ENCODE measurements around the gene FERMT1.

Gene FERMT1

DNA sequence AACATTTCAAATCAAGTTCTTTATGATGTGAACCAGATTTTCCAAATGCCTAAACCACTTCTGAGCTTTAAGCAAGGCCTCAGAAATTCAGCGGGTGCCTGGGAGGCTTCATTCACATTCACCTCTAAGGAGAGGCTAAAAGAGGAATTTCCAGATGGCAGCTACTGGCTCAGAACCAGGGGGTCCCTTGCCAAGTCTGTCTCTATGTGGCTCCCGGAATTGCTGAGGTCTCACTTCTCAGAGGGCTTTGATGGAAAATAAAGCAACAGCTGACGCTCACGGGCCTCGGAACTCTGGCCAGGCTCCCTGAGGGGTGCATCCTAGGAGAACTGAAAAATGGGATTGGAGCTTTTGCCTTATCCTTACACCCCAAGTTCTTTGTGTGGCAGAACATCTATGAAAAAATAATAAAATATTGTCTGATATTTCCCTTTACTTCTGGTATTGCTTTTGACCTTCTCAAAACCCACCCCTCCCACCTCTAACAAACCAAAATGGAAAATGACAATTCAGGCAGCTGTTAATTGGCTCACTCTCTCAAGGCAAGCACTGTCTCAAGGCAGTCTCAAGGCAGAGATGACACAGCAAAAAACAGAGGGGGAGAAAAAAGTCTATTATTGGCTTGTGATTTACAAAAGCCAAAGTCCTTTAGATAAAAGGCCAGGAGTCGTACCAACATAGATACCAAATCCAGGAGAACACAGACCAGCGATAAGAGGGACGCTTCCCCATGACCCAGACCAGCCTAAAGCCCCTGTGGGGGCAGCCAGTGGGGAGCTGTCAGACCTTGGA, 47.2 kb downstream of the FERMT1 start:
- Histone ChIP-seq H2AK5ac (ENCODE audit: low read length, severe bottlenecking) (peak overlapping the region; percentile 22), H4K91ac (ENCODE audit: low read length) (no peak overlapping the region), H2BK15ac (ENCODE audit: low read depth, poor library complexity, severe bottlenecking) (no peak overlapping the region), H3K4me1 (ENCODE audit: control insufficient read depth, insufficient read depth, low read depth, low read length) (no peaks in the 10 kb centered on the region), H3K4me3 (ENCODE audit: insufficient read depth in 1 of 2, low read depth in 1 of 2, low read length in 2 of 2) (no peak overlapping the region), H2BK12ac (ENCODE audit: low read length in 2 of 2) (no peak overlapping the region), H3K18ac (ENCODE audit: low read depth in 1 of 2, low read length in 2 of 2) (no peak overlapping the region), H3K27me3 (ENCODE audit: control insufficient read depth in 1 of 2, insufficient read depth in 1 of 2, low read length in 2 of 2) (no peaks in the 10 kb centered on the region), H3K9ac (ENCODE audit: low read length) (peak overlapping the region; percentile 6), H3K4ac (ENCODE audit: low read depth in 1 of 2, low read length in 2 of 2) (no peak overlapping the region), H3K27ac (ENCODE audit: low read length, poor library complexity, severe bottlenecking) (no peak overlapping the region), H3K4me2 (ENCODE audit: low read length, poor library complexity, severe bottlenecking) (no peak overlapping the region), H3K14ac (ENCODE audit: low read length in 2 of 2) (no peak overlapping the region), H4K8ac (ENCODE audit: low read length) (no peak overlapping the region), H3K36me3 (ENCODE audit: control insufficient read depth in 1 of 2, insufficient read depth in 2 of 2, low read depth in 1 of 2, low read length in 2 of 2) (peaks cover 0 to 72% of the 10 kb centered on the region in 2 experiments), H2BK120ac (ENCODE audit: low read depth, low read length) (no peak overlapping the region), H2BK5ac (ENCODE audit: low read depth, low read length, poor library complexity, severe bottlenecking) (no peak overlapping the region), H3K79me1 (replicated peaks; ENCODE audit: low read length, poor library complexity, severe bottlenecking) (no peaks in the 10 kb centered on the region), H2AFZ (ENCODE audit: low read depth, low read length) (no peak overlapping the region), H3K23ac (ENCODE audit: low read length in 2 of 2) (no peak overlapping the region), H3K9me3 (ENCODE audit: control insufficient read depth, low read length) (no peaks in the 10 kb centered on the region)
- WGBS = 96% methylated on average over 6 of the region's 8 CpGs
- no peak for DNase-seq

DNA sequence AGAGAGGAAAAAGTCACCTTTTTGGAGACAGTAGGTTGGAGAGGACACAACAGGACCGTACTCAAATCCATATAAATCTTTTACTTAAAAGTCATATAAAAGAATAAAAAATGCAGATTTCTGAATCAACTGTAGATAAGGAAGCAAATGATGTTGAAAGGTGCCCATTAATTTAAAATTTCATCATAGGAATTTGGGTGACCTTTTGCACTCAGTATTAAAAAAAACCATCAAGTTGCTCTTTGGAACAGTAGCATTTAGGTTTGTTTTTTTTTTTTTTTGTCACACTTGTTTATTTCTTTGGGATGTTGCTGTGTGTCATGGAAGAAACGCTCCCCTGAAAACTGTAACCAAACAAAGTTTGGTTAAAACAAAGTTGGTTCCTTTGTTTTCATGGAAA, 48.0 kb downstream of the FERMT1 start:
- WGBS = 73% methylated on average over 1 of the region's 2 CpGs
- Histone ChIP-seq H3K27ac (ENCODE audit: low read length, poor library complexity, severe bottlenecking) (no peak overlapping the region), H2BK12ac (ENCODE audit: low read length in 2 of 2) (no peak overlapping the region), H3K9me3 (ENCODE audit: control insufficient read depth, low read length) (no peaks in the 10 kb centered on the region), H3K27me3 (ENCODE audit: control insufficient read depth in 1 of 2, insufficient read depth in 1 of 2, low read length in 2 of 2) (no peaks in the 10 kb centered on the region), H3K23ac (ENCODE audit: low read length in 2 of 2) (no peak overlapping the region), H3K14ac (ENCODE audit: low read length in 2 of 2) (no peak overlapping the region), H3K9ac (ENCODE audit: low read length) (no peak overlapping the region), H3K79me1 (replicated peaks; ENCODE audit: low read length, poor library complexity, severe bottlenecking) (no peaks in the 10 kb centered on the region), H4K91ac (ENCODE audit: low read length) (no peak overlapping the region), H2AFZ (ENCODE audit: low read depth, low read length) (no peak overlapping the region), H3K36me3 (ENCODE audit: control insufficient read depth in 1 of 2, insufficient read depth in 2 of 2, low read depth in 1 of 2, low read length in 2 of 2) (peaks cover 0 to 65% of the 10 kb centered on the region in 2 experiments), H2BK15ac (ENCODE audit: low read depth, poor library complexity, severe bottlenecking) (no peak overlapping the region), H2BK120ac (ENCODE audit: low read depth, low read length) (no peak overlapping the region), H3K4me2 (ENCODE audit: low read length, poor library complexity, severe bottlenecking) (no peak overlapping the region), H3K18ac (ENCODE audit: low read depth in 1 of 2, low read length in 2 of 2) (no peak overlapping the region), H4K8ac (ENCODE audit: low read length) (no peak overlapping the region), H3K4ac (ENCODE audit: low read depth in 1 of 2, low read length in 2 of 2) (no peak overlapping the region), H2BK5ac (ENCODE audit: low read depth, low read length, poor library complexity, severe bottlenecking) (no peak overlapping the region), H3K4me1 (ENCODE audit: control insufficient read depth, insufficient read depth, low read depth, low read length) (no peaks in the 10 kb centered on the region), H2AK5ac (ENCODE audit: low read length, severe bottlenecking) (no peak overlapping the region), H3K4me3 (ENCODE audit: insufficient read depth in 1 of 2, low read depth in 1 of 2, low read length in 2 of 2) (no peak overlapping the region)
- no peak for DNase-seq

DNA sequence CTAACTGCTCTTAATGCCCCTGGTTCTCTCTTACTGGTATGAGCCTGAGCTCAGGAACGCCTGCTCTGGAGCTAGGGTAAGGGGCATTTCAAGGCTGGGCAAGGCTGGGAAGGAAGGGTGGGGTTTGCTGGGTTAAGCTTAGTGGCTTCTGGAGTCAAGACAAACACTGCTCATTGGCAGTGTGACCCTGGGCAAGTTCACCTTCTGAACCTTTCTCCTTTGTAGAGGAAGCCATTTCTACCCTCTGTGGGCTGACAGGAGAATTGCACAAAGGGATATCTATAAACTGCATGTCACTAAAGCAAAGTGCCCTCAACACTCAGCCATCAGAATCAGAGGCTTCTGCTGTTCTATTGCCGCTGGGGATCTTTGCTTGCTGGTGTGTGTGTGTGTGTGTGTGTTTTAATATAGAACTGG, 48.7 kb downstream of the FERMT1 start:
- Histone ChIP-seq H3K79me1 (replicated peaks; ENCODE audit: low read length, poor library complexity, severe bottlenecking) (no peaks in the 10 kb centered on the region), H2AFZ (ENCODE audit: low read depth, low read length) (no peak overlapping the region), H3K4ac (ENCODE audit: low read depth in 1 of 2, low read length in 2 of 2) (no peak overlapping the region), H3K36me3 (ENCODE audit: control insufficient read depth in 1 of 2, insufficient read depth in 2 of 2, low read depth in 1 of 2, low read length in 2 of 2) (peaks cover 0 to 62% of the 10 kb centered on the region in 2 experiments), H3K27me3 (ENCODE audit: control insufficient read depth in 1 of 2, insufficient read depth in 1 of 2, low read length in 2 of 2) (no peaks in the 10 kb centered on the region), H3K23ac (ENCODE audit: low read length in 2 of 2) (no peak overlapping the region), H3K4me1 (ENCODE audit: control insufficient read depth, insufficient read depth, low read depth, low read length) (no peaks in the 10 kb centered on the region), H3K4me2 (ENCODE audit: low read length, poor library complexity, severe bottlenecking) (no peak overlapping the region), H2BK12ac (ENCODE audit: low read length in 2 of 2) (no peak overlapping the region), H3K9me3 (ENCODE audit: control insufficient read depth, low read length) (no peaks in the 10 kb centered on the region), H2BK5ac (ENCODE audit: low read depth, low read length, poor library complexity, severe bottlenecking) (no peak overlapping the region), H3K27ac (ENCODE audit: low read length, poor library complexity, severe bottlenecking) (no peak overlapping the region), H3K9ac (ENCODE audit: low read length) (no peak overlapping the region), H2BK15ac (ENCODE audit: low read depth, poor library complexity, severe bottlenecking) (no peak overlapping the region), H3K4me3 (ENCODE audit: insufficient read depth in 1 of 2, low read depth in 1 of 2, low read length in 2 of 2) (no peak overlapping the region), H4K91ac (ENCODE audit: low read length) (no peak overlapping the region), H3K14ac (ENCODE audit: low read length in 2 of 2) (no peak overlapping the region), H3K18ac (ENCODE audit: low read depth in 1 of 2, low read length in 2 of 2) (no peak overlapping the region), H2BK120ac (ENCODE audit: low read depth, low read length) (no peak overlapping the region), H4K8ac (ENCODE audit: low read length) (no peak overlapping the region), H2AK5ac (ENCODE audit: low read length, severe bottlenecking) (no peak overlapping the region)
- 63% methylated on average over 2 of the region's 2 CpGs for WGBS
- peak; percentile 38 for DNase-seq

DNA sequence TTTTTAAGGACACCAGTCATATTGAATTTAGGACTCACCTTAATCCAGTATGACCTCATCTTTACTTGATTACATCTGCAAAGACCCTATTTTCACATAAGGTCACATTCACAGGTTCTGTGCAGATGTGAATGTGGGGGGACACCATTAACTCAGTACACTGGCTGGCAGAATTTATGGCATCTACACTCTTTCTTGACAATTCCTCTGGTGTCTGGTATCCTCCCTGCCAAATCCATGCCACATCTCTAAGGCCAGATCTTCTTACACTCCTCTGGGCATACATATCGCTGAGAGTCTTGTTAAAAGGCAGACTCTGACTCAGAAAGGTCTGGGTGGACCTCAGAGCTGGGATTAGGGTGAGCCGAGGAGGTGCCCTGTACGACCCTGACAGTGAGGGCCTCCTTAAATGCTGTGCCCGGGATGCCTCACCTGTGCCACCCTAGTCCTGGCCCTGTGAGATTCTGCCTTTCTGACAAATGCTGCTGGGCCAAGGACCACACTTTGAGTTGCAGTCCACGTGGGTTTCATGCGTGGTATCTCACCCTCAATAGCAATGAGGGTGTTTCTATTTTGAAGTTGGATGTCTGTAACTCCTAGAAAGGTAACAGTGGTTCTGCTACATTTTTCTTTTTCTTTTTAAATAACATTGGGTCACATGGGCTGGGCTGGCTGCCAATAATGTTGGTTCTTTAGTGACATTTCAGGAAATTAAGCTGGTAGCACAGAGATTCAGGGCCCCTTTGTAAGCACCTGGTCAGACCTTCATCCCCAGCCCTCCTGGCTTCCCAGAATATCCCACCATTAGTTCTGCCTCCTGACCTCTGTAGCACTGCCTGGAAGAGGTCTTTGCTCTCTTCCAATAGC, 51.8 kb downstream of the FERMT1 start:
- no peak overlapping the region for H2BK15ac ChIP-seq (ENCODE audit: low read depth, poor library complexity, severe bottlenecking)
- no peak overlapping the region for H3K9ac ChIP-seq (ENCODE audit: low read length)
- no peak overlapping the region for H2BK120ac ChIP-seq (ENCODE audit: low read depth, low read length)
- no peaks in the 10 kb centered on the region for H3K4me1 ChIP-seq (ENCODE audit: control insufficient read depth, insufficient read depth, low read depth, low read length)
- H3K27ac ChIP-seq (ENCODE audit: low read length, poor library complexity, severe bottlenecking) = no peak overlapping the region
- H3K4me3 ChIP-seq (ENCODE audit: insufficient read depth in 1 of 2, low read depth in 1 of 2, low read length in 2 of 2) = no peak overlapping the region
- H2BK5ac ChIP-seq (ENCODE audit: low read depth, low read length, poor library complexity, severe bottlenecking) = no peak overlapping the region
- WGBS = 88% methylated on average over 6 of the region's 6 CpGs
- H3K18ac ChIP-seq (ENCODE audit: low read depth in 1 of 2, low read length in 2 of 2) = no peak overlapping the region
- no peak overlapping the region for H3K4ac ChIP-seq (ENCODE audit: low read depth in 1 of 2, low read length in 2 of 2)
- no peaks in the 10 kb centered on the region for H3K27me3 ChIP-seq (ENCODE audit: control insufficient read depth in 1 of 2, insufficient read depth in 1 of 2, low read length in 2 of 2)
- no peak overlapping the region for H3K23ac ChIP-seq (ENCODE audit: low read length in 2 of 2)
- H4K8ac ChIP-seq (ENCODE audit: low read length) = no peak overlapping the region
- H3K36me3 ChIP-seq (ENCODE audit: control insufficient read depth in 1 of 2, insufficient read depth in 2 of 2, low read depth in 1 of 2, low read length in 2 of 2) = peaks cover 0 to 37% of the 10 kb centered on the region in 2 experiments
- DNase-seq = no peak
- no peaks in the 10 kb centered on the region for H3K9me3 ChIP-seq (ENCODE audit: control insufficient read depth, low read length)
- H3K4me2 ChIP-seq (ENCODE audit: low read length, poor library complexity, severe bottlenecking) = no peak overlapping the region
- H2AFZ ChIP-seq (ENCODE audit: low read depth, low read length) = no peak overlapping the region
- peak overlapping the region in 1 of 2 experiments; percentile 26 for H3K14ac ChIP-seq (ENCODE audit: low read length in 2 of 2)
- no peaks in the 10 kb centered on the region for H3K79me1 ChIP-seq (replicated peaks; ENCODE audit: low read length, poor library complexity, severe bottlenecking)
- no peak overlapping the region for H2BK12ac ChIP-seq (ENCODE audit: low read length in 2 of 2)
- H2AK5ac ChIP-seq (ENCODE audit: low read length, severe bottlenecking) = no peak overlapping the region
- no peak overlapping the region for H4K91ac ChIP-seq (ENCODE audit: low read length)
